B cell (primary cell): ENCODE results near the gene SAP30L.

ENCODE experiments used
- EZH2 ChIP-seq: IDR thresholded peaks from 2 replicates; pipeline ENCODE4 v1.6.1; 2012; ENCODE audit warnings: borderline replicate concordance, low read depth, mild to moderate bottlenecking, moderate library complexity, low read length; ENCODE audit not compliant: insufficient read depth, poor library complexity, severe bottlenecking
- TF ChIP-seq, protein P1 (sequence below): fragments of 200-600 bp; IDR thresholded peaks from one replicate; pipeline ENCODE4 v1.8.0; 2022; ENCODE audit warnings: antibody characterized with exemption, mild to moderate bottlenecking

GRCh38 chr5:154444556-154445421, 1.0 kb upstream of the SAP30L start:
- no peak for TF ChIP-seq EZH2
- TF ChIP-seq, protein P1, sequence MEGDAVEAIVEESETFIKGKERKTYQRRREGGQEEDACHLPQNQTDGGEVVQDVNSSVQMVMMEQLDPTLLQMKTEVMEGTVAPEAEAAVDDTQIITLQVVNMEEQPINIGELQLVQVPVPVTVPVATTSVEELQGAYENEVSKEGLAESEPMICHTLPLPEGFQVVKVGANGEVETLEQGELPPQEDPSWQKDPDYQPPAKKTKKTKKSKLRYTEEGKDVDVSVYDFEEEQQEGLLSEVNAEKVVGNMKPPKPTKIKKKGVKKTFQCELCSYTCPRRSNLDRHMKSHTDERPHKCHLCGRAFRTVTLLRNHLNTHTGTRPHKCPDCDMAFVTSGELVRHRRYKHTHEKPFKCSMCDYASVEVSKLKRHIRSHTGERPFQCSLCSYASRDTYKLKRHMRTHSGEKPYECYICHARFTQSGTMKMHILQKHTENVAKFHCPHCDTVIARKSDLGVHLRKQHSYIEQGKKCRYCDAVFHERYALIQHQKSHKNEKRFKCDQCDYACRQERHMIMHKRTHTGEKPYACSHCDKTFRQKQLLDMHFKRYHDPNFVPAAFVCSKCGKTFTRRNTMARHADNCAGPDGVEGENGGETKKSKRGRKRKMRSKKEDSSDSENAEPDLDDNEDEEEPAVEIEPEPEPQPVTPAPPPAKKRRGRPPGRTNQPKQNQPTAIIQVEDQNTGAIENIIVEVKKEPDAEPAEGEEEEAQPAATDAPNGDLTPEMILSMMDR, result no peak
